Nephron (organoid): ENCODE results near the gene NFE2.
"Not testable (repeated sequence)": the region's sequence is repeated elsewhere in the genome, so short reads cannot be mapped to it uniquely, and the experiment has no call there.

ENCODE experiments used
- H3K27ac Mint-ChIP-seq, 3 experiments: 2 replicates each; pipeline ENCODE4 v1.8.0; 2020; ENCODE audit warnings: mixed read lengths in 3 of 3, mild to moderate bottlenecking in 2 of 3, moderate library complexity in 1 of 3
- H3K27me3 Mint-ChIP-seq: 2 replicates; pipeline ENCODE4 v1.8.0; 2021; ENCODE audit warnings: low read depth, mild to moderate bottlenecking, moderate library complexity, mixed read lengths
- H3K36me3 Mint-ChIP-seq: 2 replicates; pipeline ENCODE4 v1.8.0; 2020; ENCODE audit warnings: low read depth, mixed read lengths
- H3K4me1 Mint-ChIP-seq: 2 replicates; pipeline ENCODE4 v1.8.0; 2020; ENCODE audit warnings: mixed read lengths
- H3K4me3 Mint-ChIP-seq, 3 experiments: 2 replicates each; pipeline ENCODE4 v1.8.0; 2020; ENCODE audit warnings: mild to moderate bottlenecking in 3 of 3, mixed read lengths in 3 of 3, moderate library complexity in 2 of 3
- H3K9me3 Mint-ChIP-seq: 2 replicates; pipeline ENCODE4 v1.8.0; 2020; ENCODE audit warnings: mixed read lengths
- TF ChIP-seq, protein P1 (sequence below), 3 experiments: fragments of 200-600 bp; sonication (generic); IDR thresholded peaks; one replicate each; pipeline ENCODE4 v1.5.0; 2021; ENCODE audit warnings: antibody characterized with exemption in 3 of 3; ENCODE audit not compliant: unreplicated experiment in 3 of 3

Gene NFE2

DNA sequence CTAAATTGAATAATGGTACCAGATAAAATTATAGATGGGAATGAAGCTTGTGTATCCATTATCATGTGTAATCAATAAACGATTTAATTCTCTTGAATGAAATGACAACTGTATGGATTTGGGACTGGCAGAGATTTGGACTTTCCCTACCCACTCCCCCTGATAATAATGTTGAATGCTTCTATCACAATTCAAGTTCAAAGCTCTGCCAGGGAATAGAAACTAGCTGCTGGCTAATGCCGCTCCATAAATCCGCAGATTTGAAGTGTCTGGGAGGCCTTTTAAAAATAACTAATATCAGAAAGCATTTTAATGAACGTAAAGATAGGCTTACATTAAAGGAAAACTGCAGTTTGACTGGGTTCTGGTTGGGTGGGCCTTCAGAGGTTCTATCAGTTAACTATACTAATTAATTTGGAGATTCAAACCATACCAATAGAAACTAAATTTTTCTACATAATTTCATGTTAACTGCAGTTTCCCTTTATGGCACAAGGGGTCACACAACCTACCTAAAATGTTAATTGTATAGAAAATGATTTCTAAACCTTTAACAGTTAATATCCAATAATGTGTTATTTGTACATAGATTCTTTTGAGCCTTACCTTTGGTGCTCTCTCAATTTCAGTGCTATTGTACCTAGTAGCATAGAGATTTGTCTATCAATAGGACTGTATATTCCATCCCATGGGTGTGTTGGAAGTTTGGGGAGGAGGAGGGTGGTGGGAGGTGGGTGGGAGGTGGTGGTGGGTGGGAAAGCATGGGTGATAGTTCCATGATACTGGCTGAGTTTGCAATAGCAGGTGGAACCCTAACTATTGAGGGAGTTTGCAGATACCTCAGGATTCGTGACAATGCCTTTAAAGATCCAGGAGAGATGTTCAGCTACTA lies 15.4 kb downstream of the NFE2 start:
- peak overlapping the region; percentile 58 to 76 (median 62) for H3K4me3 Mint-ChIP-seq
- no peaks in the 10 kb centered on the region for H3K9me3 Mint-ChIP-seq
- H3K4me1 Mint-ChIP-seq, result peaks cover 50% of the 10 kb centered on the region
- H3K27me3 Mint-ChIP-seq, result no peaks in the 10 kb centered on the region
- peak overlapping the region; percentile 8 to 65 (median 33) for H3K27ac Mint-ChIP-seq
- TF ChIP-seq, protein P1, sequence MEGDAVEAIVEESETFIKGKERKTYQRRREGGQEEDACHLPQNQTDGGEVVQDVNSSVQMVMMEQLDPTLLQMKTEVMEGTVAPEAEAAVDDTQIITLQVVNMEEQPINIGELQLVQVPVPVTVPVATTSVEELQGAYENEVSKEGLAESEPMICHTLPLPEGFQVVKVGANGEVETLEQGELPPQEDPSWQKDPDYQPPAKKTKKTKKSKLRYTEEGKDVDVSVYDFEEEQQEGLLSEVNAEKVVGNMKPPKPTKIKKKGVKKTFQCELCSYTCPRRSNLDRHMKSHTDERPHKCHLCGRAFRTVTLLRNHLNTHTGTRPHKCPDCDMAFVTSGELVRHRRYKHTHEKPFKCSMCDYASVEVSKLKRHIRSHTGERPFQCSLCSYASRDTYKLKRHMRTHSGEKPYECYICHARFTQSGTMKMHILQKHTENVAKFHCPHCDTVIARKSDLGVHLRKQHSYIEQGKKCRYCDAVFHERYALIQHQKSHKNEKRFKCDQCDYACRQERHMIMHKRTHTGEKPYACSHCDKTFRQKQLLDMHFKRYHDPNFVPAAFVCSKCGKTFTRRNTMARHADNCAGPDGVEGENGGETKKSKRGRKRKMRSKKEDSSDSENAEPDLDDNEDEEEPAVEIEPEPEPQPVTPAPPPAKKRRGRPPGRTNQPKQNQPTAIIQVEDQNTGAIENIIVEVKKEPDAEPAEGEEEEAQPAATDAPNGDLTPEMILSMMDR (IDR thresholded peaks at IDR 0.05; ENCODE audit: unreplicated experiment in 3 of 3), result peak; percentile 37 to 52 (median 40)
- H3K36me3 Mint-ChIP-seq, result peaks cover 5% of the 10 kb centered on the region

DNA sequence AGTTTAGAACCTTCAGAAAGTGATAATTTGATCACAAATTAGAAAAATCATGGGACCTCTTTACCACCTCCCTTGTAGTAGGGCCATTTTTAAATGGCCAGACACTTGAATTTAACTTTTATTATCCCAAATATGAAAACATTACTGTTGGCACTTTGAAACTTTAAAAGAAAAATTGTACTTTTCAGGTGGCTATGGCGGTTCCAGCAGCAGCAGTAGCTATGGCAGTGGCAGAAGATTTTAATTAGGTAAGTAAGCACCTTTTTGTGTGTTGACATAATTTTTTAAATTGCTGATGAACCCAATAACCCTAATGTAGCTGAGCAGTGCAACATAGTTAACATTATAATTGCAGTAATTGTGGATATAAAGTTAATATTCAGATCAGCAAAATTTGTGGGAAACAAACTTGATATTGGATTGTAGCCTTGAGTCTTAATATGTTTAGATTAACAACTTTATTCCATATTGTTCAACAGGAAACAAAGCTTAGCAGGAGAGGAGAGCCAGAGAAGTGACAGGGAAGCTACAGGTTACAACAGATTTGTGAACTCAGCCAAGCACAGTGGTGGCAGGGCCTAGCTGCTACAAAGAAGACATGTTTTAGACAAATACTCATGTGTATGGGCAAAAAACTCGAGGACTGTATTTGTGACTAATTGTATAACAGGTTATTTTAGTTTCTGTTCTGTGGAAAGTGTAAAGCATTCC lies 16.6 kb downstream of the NFE2 start:
- peak overlapping the region in 1 of 3 experiments; percentile 58 for H3K4me3 Mint-ChIP-seq

GRCh38 chr12:54282949-54283593 lies 17.7 kb downstream of the NFE2 start:
- no peaks in the 10 kb centered on the region for H3K27me3 Mint-ChIP-seq
- no peak overlapping the region for H3K4me3 Mint-ChIP-seq
- TF ChIP-seq, protein P1 (IDR thresholded peaks at IDR 0.05; ENCODE audit: unreplicated experiment in 3 of 3), result no peak
- peaks cover 55% of the 10 kb centered on the region for H3K4me1 Mint-ChIP-seq
- H3K27ac Mint-ChIP-seq, result peak overlapping the region in 2 of 3 experiments; percentile 65 to 81
- peaks cover 2% of the 10 kb centered on the region for H3K36me3 Mint-ChIP-seq
- no peaks in the 10 kb centered on the region for H3K9me3 Mint-ChIP-seq

More for the DNA sequence above, 16.6 kb downstream of the NFE2 start:
- not testable (repeated sequence) for H3K36me3 Mint-ChIP-seq, H3K9me3 Mint-ChIP-seq, H3K27me3 Mint-ChIP-seq
- H3K27ac Mint-ChIP-seq, result peak overlapping the region in 1 of 3 experiments; percentile 54
- peaks cover 50% of the 10 kb centered on the region for H3K4me1 Mint-ChIP-seq

- not testable (repeated sequence) for H3K9me3 Mint-ChIP-seq, H3K4me3 Mint-ChIP-seq, H3K27ac Mint-ChIP-seq, H3K27me3 Mint-ChIP-seq, H3K36me3 Mint-ChIP-seq
- H3K4me1 Mint-ChIP-seq, result peaks cover 54% of the 10 kb centered on the region
These were observed 19.1 kb downstream of the NFE2 start for GRCh38 chr12:54281694-54282093.

- not testable (repeated sequence) for H3K27ac Mint-ChIP-seq, H3K4me3 Mint-ChIP-seq, H3K36me3 Mint-ChIP-seq, H3K27me3 Mint-ChIP-seq, H3K9me3 Mint-ChIP-seq
- H3K4me1 Mint-ChIP-seq, result peaks cover 55% of the 10 kb centered on the region
These were observed 19.6 kb downstream of the NFE2 start for GRCh38 chr12:54281261-54281638.

DNA sequence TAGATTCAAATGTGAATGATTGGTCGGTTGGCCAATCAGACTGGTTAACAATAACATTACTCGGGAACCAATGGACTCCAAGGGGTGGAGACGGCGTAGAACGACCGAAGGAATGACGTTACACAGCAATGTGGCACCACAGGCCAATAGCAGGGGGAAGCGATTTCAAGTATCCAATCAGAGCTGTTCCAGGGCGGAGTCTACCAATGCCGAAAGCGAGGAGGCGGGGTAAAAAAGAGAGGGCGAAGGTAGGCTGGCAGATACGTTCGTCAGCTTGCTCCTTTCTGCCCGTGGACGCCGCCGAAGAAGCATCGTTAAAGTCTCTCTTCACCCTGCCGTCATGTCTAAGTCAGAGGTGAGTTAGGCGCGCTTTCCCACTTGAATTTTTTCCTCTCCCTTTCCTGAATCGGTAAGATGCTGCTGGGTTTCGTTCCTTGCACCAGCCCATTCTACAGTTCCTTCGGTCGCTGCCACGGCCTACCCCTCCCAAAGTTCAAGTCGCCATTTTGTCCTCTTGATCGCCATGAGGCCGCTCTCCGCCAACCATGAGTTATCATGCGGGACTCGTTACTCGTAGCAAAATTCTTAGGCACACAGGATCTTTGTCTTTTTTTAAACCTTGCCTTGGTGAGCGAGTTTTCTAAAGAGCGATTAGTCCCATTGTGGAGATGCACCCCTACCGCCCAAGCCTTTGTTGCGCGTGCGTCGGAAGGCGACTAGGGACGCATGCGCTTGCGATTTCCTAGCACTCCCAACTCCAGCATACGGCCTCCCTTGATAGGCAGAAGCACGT lies 20.2 kb downstream of the NFE2 start, which contains the start of gene HNRNPA1:
HNRNPA1 (plus strand) TSS at position 259 of the 793 bp plus-strand sequence; CDS start at position 341, 82 bp downstream.
- Mint-ChIP-seq H3K27ac (no peak within 1 kb of the TSS), H3K9me3 (no peaks in the 10 kb centered on the region), H3K36me3 (peaks cover 6% of the 10 kb centered on the region), H3K27me3 (no peaks in the 10 kb centered on the region), H3K4me3 (no peak within 1 kb of the TSS), H3K4me1 (peaks cover 51% of the 10 kb centered on the region)
- TF ChIP-seq, protein P1 (IDR thresholded peaks at IDR 0.05; ENCODE audit: unreplicated experiment in 3 of 3), result no peak
